HG02610 (cell line): ENCODE data around the gene ATP11A.

Source experiments
- ATAC-seq: cut with Tn5 transposase; IDR thresholded peaks from one replicate; pipeline ENCODE4 v1.9.1; 2021; ENCODE audit warnings: mild to moderate bottlenecking, moderate library complexity; ENCODE audit not compliant: unreplicated experiment

Gene ATP11A

GRCh38 chr13:112689303-112690245, at the start of gene ATP11A:
TSS of gene ATP11A (plus strand) at chr13:112690038. CDS start at chr13:112690417, 379 bp downstream.
- ATAC-seq = peak; percentile 86

- no peak for ATAC-seq
These were observed 48.3 kb upstream of the ATP11A start for GRCh38 chr13:112641456-112642089.

GRCh38 chr13:112642090-112642460, 47.8 kb upstream of the ATP11A start:
- ATAC-seq = no peak

- ATAC-seq = no peak
These were observed 45.9 kb upstream of the ATP11A start for GRCh38 chr13:112643759-112644459.

GRCh38 chr13:112645327-112645914, 44.4 kb upstream of the ATP11A start:
- no peak for ATAC-seq

- ATAC-seq = no peak
These were observed 42.6 kb upstream of the ATP11A start for GRCh38 chr13:112647256-112647655.

GRCh38 chr13:112648101-112648500, 41.7 kb upstream of the ATP11A start:
- ATAC-seq = no peak

GRCh38 chr13:112648966-112649690, 40.7 kb upstream of the ATP11A start:
- ATAC-seq = no peak

GRCh38 chr13:112651311-112651710, 38.5 kb upstream of the ATP11A start:
- ATAC-seq = no peak

- ATAC-seq = no peak
These were observed 37.9 kb upstream of the ATP11A start for GRCh38 chr13:112651750-112652511.

GRCh38 chr13:112652512-112653070, 37.2 kb upstream of the ATP11A start:
- ATAC-seq = no peak

GRCh38 chr13:112653071-112653470, 36.8 kb upstream of the ATP11A start:
- no peak for ATAC-seq

GRCh38 chr13:112655913-112656312, 33.9 kb upstream of the ATP11A start:
- ATAC-seq = no peak

- no peak for ATAC-seq
These were observed 31.9 kb upstream of the ATP11A start for GRCh38 chr13:112657850-112658445.

- ATAC-seq = no peak
These were observed 31.0 kb upstream of the ATP11A start for GRCh38 chr13:112658808-112659207.

GRCh38 chr13:112661291-112661690, 28.5 kb upstream of the ATP11A start:
- no peak for ATAC-seq

GRCh38 chr13:112664501-112665203, 25.2 kb upstream of the ATP11A start:
- no peak for ATAC-seq

GRCh38 chr13:112668924-112669323, 20.9 kb upstream of the ATP11A start:
- ATAC-seq = no peak
